ENCODE results near the gene SNED1.

- TF ChIP-seq CTCF (tag by site-specific recombination; IDR thresholded peaks at IDR 0.05) (no peak), ZFP3 (tag by site-specific recombination; IDR thresholded peaks at IDR 0.05; ENCODE audit: low read depth) (no peak), ZNF302 (tag by site-specific recombination; IDR thresholded peaks at IDR 0.05; ENCODE audit: low read depth) (no peak), ZNF18 (tag by site-specific recombination; IDR thresholded peaks at IDR 0.05) (no peak), ZNF792 (tag by site-specific recombination; IDR thresholded peaks at IDR 0.05) (no peak), REST (tag by site-specific recombination; IDR thresholded peaks at IDR 0.05) (no peak), ZNF274 (IDR thresholded peaks at IDR 0.05; ENCODE audit: low read length) (no peak), ZNF274 (tag by site-specific recombination; IDR thresholded peaks at IDR 0.05; ENCODE audit: borderline replicate concordance) (no peak), ZNF596 (tag by site-specific recombination; IDR thresholded peaks at IDR 0.05) (no peak), ZNF140 (tag by site-specific recombination; IDR thresholded peaks at IDR 0.05) (no peak), ZNF555 (tag by site-specific recombination; conservative IDR thresholded peaks at IDR 0.05) (no peak)
These were observed 37.2 kb upstream of the SNED1 start for GRCh38 chr2:240960971-240961876.
